ENCODE results near the gene MCC.

GRCh38 chr5:113267361-113267900 is 220.8 kb downstream of the MCC start:
- no peak for TF ChIP-seq EZH2 (IDR thresholded peaks at IDR 0.05; ENCODE audit: insufficient read depth, low read length)
- TF ChIP-seq CTCF (IDR thresholded peaks at IDR 0.05; ENCODE audit: insufficient read depth, low read depth, low read length) = no peak
